Lower leg skin (tissue), 4 donors: ENCODE results near the gene STARD8. TPM values are rescaled to one million over a fixed set of nuclear protein-coding genes. Genes with fewer than 3 reads are reported as not detected.
"Not testable (repeated sequence)": the region's sequence is repeated elsewhere in the genome, so short reads cannot be mapped to it uniquely, and the experiment has no call there.

Source experiments
- DNase-seq, 2 donors: peaks; one replicate each; pipeline ENCODE4 v3.0.0-alpha.2; 2019; ENCODE audit warnings: low spot score in 2 of 2
- H3K4me3 ChIP-seq: fragments of 200-600 bp; sonication (generic); 2 replicates; pipeline ENCODE4 v1.5.1; 2017; ENCODE audit warnings: mild to moderate bottlenecking, low read depth; ENCODE audit not compliant: poor library complexity, severe bottlenecking
- POLR2A ChIP-seq, 2 donors: fragments of 450-650 bp; IDR thresholded peaks; one replicate each; pipeline ENCODE4 v1.6.1; 2016 to 2017; ENCODE audit warnings: antibody characterized with exemption in 2 of 2, mild to moderate bottlenecking in 1 of 2, moderate library complexity in 1 of 2
- WGBS, 2 donors: methylation state at CpG; one replicate each; pipeline ENCODE4 v1.1.5; 2018; 5-methylcytosine and 5-hydroxymethylcytosine counted together
- intact Hi-C: fragments of 100-400 bp; cut with DNase I; formaldehyde crosslinking; loops from one replicate; pipeline ENCODE4 v1.15.0; 2023; ENCODE audit warnings: low total_unique reads
- total RNA-seq, 4 donors: library from RNA; depleted of rRNA; stranded (reverse); fragments of >200 nt; gene quantifications; one replicate each; pipeline ENCODE4 v1.1.0, GENCODE V29; 2016
- TF ChIP-seq, protein P1 (sequence below), 3 donors: fragments of 450-650 bp; IDR thresholded peaks; one replicate each; pipeline ENCODE4 v1.5.1; 2016; ENCODE audit warnings: antibody characterized with exemption in 3 of 3, mild to moderate bottlenecking in 3 of 3, moderate library complexity in 2 of 3

STARD8 gene
- total RNA-seq, 4 donors from 2014 or later, result 1.4 to 6.0 (median 2.5) TPM

- intact Hi-C loops, result no loop called here
- no peak overlapping the region for H3K4me3 ChIP-seq
- DNase-seq, result no peak
- WGBS, 2 donors, result 70 to 84% methylated on average over 3 of the region's 3 CpGs
- TF ChIP-seq, protein P1, sequence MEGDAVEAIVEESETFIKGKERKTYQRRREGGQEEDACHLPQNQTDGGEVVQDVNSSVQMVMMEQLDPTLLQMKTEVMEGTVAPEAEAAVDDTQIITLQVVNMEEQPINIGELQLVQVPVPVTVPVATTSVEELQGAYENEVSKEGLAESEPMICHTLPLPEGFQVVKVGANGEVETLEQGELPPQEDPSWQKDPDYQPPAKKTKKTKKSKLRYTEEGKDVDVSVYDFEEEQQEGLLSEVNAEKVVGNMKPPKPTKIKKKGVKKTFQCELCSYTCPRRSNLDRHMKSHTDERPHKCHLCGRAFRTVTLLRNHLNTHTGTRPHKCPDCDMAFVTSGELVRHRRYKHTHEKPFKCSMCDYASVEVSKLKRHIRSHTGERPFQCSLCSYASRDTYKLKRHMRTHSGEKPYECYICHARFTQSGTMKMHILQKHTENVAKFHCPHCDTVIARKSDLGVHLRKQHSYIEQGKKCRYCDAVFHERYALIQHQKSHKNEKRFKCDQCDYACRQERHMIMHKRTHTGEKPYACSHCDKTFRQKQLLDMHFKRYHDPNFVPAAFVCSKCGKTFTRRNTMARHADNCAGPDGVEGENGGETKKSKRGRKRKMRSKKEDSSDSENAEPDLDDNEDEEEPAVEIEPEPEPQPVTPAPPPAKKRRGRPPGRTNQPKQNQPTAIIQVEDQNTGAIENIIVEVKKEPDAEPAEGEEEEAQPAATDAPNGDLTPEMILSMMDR (IDR thresholded peaks at IDR 0.05), result no peak
- TF ChIP-seq POLR2A (IDR thresholded peaks at IDR 0.05), result no peak
Observed at GRCh38 chrX:68654693-68655092, 7.2 kb downstream of the STARD8 start.

GRCh38 chrX:68656473-68656872 lies 9.0 kb downstream of the STARD8 start:
- H3K4me3 ChIP-seq, DNase-seq, intact Hi-C loops: not testable (repeated sequence)
- 88 to 94% methylated on average over 4 of the region's 4 CpGs for WGBS, 2 donors

GRCh38 chrX:68658530-68658929 lies 11.1 kb downstream of the STARD8 start:
- intact Hi-C loops, result no loop called here
- no peak for DNase-seq
- 63 to 77% methylated on average over 2 to 3 of the region's 3 CpGs for WGBS, 2 donors
- H3K4me3 ChIP-seq, result no peak overlapping the region
- TF ChIP-seq, protein P1 (IDR thresholded peaks at IDR 0.05), result no peak
- no peak for TF ChIP-seq POLR2A (IDR thresholded peaks at IDR 0.05)

- TF ChIP-seq, protein P1 (IDR thresholded peaks at IDR 0.05), result no peak
- no peak for TF ChIP-seq POLR2A (IDR thresholded peaks at IDR 0.05)
- DNase-seq, result no peak
- intact Hi-C loops, result no loop called here
- H3K4me3 ChIP-seq, result no peak overlapping the region
- 74 to 78% methylated on average over 5 of the region's 5 CpGs for WGBS, 2 donors
Observed at GRCh38 chrX:68659385-68659784, 11.9 kb downstream of the STARD8 start.

DNA sequence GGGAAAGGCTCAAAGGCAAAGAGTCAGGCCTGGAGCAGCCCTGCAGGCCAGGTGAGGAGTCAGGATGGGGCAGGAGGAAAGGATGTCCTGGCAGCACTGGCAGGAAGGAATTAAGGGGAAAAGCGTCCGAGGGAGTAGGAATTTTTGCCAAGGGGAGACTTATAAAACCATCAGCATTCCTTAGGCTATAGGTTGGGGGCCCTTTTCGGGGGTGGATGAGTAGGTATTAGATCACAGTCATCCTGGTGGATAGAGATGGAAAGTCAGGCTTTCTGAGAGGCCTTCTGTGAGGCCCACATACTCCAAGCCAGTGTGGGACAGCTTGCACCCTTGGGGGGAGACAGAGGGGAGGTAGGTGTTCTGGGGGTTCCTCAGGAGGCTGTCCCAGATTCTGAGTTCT lies 12.3 kb downstream of the STARD8 start:
- no peak for DNase-seq
- no peak for TF ChIP-seq POLR2A (IDR thresholded peaks at IDR 0.05)
- TF ChIP-seq, protein P1 (IDR thresholded peaks at IDR 0.05), result no peak
- WGBS, 2 donors, result 61 to 89% methylated on average over 3 of the region's 3 CpGs
- H3K4me3 ChIP-seq, result no peak overlapping the region
- intact Hi-C loops, result no loop called here

DNA sequence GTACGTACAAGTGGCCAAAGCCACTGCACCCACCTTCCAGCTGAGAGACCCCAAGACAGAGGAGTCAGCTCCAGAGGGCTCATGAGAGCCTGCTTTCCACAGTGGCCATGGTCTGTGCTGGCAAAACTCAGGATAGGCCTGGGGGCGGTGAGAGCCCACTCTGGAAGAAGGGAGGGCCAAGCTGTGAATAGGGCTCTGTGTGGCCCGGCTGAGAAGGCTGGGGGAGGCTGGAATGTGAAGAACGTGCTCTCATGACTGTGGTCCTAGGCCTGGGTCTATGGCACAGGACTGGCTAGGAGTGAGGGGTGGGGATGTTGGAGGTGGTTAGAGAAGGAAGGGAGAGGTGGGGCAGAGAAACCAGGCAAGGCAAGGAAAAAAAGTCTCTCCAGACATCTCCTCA lies 13.3 kb downstream of the STARD8 start:
- intact Hi-C loops, result no loop called here
- TF ChIP-seq POLR2A (IDR thresholded peaks at IDR 0.05), result no peak
- TF ChIP-seq, protein P1 (IDR thresholded peaks at IDR 0.05), result no peak

More for the DNA sequence above, 13.3 kb downstream of the STARD8 start:
- WGBS, 2 donors, result 71 to 89% methylated on average over 4 of the region's 4 CpGs
- no peak overlapping the region for H3K4me3 ChIP-seq
- no peak for DNase-seq
